DMS79 treated with DMSO at 0.1 percent for 48 hours (cell line): Measurements from ENCODE around the gene THSD4.

ENCODE experiments used
- DNase-seq: peaks from one replicate; lab custom pipeline; 2025; lab: John Stamatoyannopoulos, UW

The THSD4 gene

GRCh38 chr15:71586463-71586862 is 471.2 kb downstream of the THSD4 start:
- DNase-seq = no peak

- no peak for DNase-seq
Observed at GRCh38 chr15:71588746-71589145, 473.5 kb downstream of the THSD4 start.

- no peak for DNase-seq
Observed at GRCh38 chr15:71591057-71591456, 475.8 kb downstream of the THSD4 start.

- no peak for DNase-seq
Observed at GRCh38 chr15:71592203-71592602, 476.9 kb downstream of the THSD4 start.

GRCh38 chr15:71595846-71596553 is 480.7 kb downstream of the THSD4 start:
- no peak for DNase-seq

GRCh38 chr15:71596672-71597071 is 481.4 kb downstream of the THSD4 start:
- no peak for DNase-seq

GRCh38 chr15:71597126-71597525 is 481.9 kb downstream of the THSD4 start:
- no peak for DNase-seq

GRCh38 chr15:71597637-71598036 is 482.4 kb downstream of the THSD4 start:
- DNase-seq = no peak

GRCh38 chr15:71598741-71599140 is 483.5 kb downstream of the THSD4 start:
- DNase-seq = no peak

- no peak for DNase-seq
Observed at GRCh38 chr15:71599418-71600151, 484.3 kb downstream of the THSD4 start.

- DNase-seq = no peak
Observed at GRCh38 chr15:71600237-71600636, 485.0 kb downstream of the THSD4 start.

- DNase-seq = no peak
Observed at GRCh38 chr15:71601038-71601834, 486.0 kb downstream of the THSD4 start.

GRCh38 chr15:71603379-71603778 is 488.1 kb downstream of the THSD4 start:
- DNase-seq = no peak

- no peak for DNase-seq
Observed at GRCh38 chr15:71607383-71607782, 492.1 kb downstream of the THSD4 start.

- DNase-seq = no peak
Observed at GRCh38 chr15:71610728-71611552, 495.7 kb downstream of the THSD4 start.

- DNase-seq = no peak
Observed at GRCh38 chr15:71611553-71612396, 496.5 kb downstream of the THSD4 start.

GRCh38 chr15:71612397-71612722 is 497.1 kb downstream of the THSD4 start:
- DNase-seq = no peak

GRCh38 chr15:71612869-71613268 is 497.6 kb downstream of the THSD4 start:
- no peak for DNase-seq

GRCh38 chr15:71623111-71623510 is 507.8 kb downstream of the THSD4 start:
- no peak for DNase-seq

GRCh38 chr15:71626596-71627088 is 511.4 kb downstream of the THSD4 start:
- no peak for DNase-seq

- no peak for DNase-seq
Observed at GRCh38 chr15:71627188-71627587, 511.9 kb downstream of the THSD4 start.
